GM12801 (cell line): Measurements from ENCODE around the gene CBR1.

Experiments
- TF ChIP-seq, protein P1 (sequence below): IDR thresholded peaks from one replicate; pipeline ENCODE4 v1.5.1; 2011; ENCODE audit warnings: control low read depth; ENCODE audit not compliant: insufficient read length; ENCODE audit errors: extremely low read depth

The CBR1 gene

DNA sequence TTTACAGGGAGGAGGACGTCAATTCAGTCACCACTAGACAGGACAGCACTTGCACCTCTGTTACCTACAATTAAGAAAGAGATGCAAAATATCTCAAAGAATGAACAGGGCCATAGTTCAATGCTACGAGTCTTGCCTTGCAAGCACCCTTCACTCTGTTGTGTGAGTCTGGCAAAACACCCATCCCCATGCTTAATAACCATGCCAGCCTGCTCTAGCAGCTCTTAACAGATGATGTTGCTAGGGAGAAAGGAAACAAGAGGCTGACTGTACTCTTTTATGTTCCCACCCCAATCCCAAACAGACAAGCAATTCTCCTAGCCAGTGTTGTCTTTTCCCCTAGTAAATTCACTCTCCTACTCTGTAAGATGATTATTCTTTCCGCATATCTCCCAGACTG lies 5.3 kb downstream of the CBR1 start:
- TF ChIP-seq, protein P1, sequence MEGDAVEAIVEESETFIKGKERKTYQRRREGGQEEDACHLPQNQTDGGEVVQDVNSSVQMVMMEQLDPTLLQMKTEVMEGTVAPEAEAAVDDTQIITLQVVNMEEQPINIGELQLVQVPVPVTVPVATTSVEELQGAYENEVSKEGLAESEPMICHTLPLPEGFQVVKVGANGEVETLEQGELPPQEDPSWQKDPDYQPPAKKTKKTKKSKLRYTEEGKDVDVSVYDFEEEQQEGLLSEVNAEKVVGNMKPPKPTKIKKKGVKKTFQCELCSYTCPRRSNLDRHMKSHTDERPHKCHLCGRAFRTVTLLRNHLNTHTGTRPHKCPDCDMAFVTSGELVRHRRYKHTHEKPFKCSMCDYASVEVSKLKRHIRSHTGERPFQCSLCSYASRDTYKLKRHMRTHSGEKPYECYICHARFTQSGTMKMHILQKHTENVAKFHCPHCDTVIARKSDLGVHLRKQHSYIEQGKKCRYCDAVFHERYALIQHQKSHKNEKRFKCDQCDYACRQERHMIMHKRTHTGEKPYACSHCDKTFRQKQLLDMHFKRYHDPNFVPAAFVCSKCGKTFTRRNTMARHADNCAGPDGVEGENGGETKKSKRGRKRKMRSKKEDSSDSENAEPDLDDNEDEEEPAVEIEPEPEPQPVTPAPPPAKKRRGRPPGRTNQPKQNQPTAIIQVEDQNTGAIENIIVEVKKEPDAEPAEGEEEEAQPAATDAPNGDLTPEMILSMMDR = no peak

DNA sequence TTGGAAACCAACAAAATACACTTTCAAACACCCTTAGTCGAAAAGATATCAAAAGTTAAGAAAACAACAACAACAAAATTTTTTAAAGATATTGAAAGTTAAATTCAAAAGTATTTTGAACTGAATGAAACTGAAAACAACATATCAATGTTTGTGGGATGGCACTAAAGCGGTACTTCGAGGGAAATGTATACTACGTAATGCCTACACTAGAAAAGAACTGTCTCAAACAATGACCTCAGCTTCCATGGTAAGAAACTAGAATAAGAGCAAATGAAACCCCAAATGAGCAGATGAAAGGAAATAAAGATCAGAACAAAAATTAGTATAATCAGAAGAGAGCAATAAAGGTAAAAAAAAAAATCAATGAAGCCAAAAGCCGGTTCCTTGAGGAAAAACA lies 6.1 kb downstream of the CBR1 start:
- TF ChIP-seq, protein P1 = no peak

DNA sequence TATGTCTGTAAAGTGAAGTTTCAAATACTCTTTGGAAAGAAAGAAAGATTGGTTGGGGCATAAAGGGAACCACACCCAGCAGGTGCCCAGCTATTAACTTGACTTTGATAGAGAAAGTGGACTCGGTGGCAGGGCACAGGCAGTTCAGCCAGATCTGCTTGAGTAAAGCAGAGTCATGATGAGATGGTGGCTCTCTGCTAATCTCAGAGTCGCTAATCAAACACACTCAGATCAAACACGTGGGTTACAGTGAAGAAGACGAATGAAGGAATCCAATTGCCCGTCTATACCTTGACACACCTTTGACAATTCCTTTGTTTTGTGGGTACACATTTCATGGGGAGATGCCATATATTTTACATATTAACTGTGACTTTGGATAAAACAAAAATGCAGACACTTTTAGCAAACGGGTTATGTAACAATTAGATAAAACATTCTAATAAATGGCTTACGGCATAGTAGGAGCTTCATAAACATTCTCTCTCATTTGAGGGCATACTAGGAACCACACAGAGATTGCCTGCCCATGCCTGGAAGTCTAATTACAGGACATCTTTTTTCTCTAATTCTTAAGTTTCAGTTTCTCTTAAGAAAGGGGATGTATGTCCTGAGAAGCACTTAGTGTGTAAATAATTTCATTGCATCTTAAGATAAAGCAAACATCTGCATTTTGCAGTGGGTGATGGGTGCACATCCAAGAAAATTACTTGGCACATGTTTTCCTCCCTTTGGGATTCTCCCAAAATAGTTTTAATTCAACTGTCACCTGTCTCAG lies 7.2 kb downstream of the CBR1 start:
- TF ChIP-seq, protein P1 = no peak

DNA sequence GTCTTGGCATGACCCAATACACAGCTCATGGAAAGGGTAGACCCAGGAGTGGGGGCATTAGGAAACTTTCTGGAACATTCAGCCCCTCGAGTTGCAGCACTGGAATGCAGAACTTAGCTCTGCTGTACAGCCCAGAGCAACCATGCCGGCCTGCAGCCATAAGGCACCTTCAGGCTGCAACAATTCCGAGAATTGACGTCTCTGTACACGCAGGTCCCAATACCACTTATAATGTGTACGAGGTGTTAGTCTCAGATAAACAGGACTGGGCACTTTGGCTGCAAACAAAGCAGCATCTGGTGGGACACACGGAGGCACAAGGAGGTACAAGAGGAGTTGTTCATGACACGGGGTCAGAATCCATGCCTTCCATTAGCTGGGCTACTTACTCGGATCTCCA lies 7.9 kb downstream of the CBR1 start:
- TF ChIP-seq, protein P1 = no peak

DNA sequence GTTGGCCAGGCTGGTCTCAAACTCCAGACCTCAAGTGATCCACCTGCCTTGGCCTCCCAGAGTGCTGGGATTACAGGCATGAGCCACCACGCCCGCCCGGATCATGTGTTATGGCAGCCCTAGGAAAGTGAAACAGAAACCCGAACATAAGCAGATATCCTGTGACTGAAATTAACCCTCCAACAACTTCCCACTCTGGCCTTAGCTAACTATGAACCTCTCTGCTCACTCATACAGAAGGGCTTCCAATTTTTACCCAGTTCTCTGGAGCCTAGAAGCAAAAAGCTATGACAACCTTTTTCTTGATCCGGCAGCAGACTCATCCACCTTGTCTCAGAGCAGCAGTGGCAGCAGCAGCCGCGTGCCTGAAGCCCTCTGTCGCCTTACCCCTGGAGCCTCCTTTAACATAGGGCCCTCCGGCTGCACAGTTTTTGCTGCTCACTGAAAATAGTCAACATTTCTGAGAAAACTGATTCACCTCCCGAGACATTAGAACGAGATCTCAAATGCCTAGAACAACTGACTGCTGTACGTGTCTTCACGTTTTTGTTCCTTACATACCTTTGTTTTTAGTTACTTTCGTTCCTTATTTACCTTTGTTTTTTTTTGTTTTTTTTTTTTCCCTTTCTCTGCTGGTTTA lies 9.3 kb downstream of the CBR1 start:
- TF ChIP-seq, protein P1 = no peak

DNA sequence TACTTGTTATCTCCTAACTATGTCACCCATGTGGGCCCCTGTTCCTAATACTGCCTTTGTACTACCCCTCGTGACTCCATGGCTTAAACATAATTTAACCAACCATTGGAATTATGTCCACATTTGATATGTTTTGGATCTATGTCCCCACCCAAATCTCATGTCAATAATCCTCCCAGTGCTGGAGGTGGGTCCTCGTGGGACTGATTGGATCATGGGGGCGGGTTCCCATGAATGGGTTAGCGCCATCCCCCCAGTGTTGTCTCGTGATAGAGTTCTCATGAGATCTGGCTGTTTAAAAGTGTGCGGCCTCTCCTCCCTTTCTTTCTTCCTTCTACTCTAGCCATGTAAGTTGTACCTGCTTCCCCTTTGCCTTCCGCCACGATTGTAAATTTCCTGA lies 9.8 kb downstream of the CBR1 start:
- TF ChIP-seq, protein P1 = no peak

DNA sequence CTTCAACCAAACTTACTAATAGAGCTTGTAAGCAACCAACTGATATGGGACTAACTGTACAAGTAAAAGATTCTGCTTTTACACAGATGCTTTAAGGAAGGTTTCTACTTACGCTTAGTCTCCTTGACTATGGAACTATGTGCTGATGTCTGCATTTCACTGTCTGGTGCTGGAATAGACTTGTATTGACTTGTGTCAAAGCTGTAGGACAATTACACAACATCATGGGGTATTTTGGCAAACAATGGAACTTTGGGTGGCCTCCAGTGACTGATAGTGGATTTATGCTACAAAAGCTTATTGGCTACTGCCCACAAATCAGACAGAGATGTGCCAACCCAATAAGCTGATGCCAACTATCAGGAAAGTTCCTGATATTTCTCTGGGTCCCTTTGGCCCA lies 10.6 kb downstream of the CBR1 start:
- TF ChIP-seq, protein P1 = no peak
